ENCODE data around the gene ACYP2. TPM values are rescaled to one million over a fixed set of nuclear protein-coding genes. Genes with fewer than 3 reads are reported as not detected.

The ACYP2 gene
- total RNA-seq, 2 donors from 2014 or later: 4.9 to 7.5 TPM

Other genes with a start within 250 kb of the ACYP2 start
- 10 to 100 TPM; 64.9 to 85.0 TPM for gene PSME4, start 144.6 kb upstream of the ACYP2 start, total RNA-seq
- gene TSPYL6, start 140.6 kb downstream of the ACYP2 start, total RNA-seq: not detected